NCI-H510A treated with DMSO at 0.1 percent for 48 hours (cell line): ENCODE data around the gene TMEM9.
A peak's percentile ranks its signal among the peaks of the same experiment; 100 is the strongest.

Experiments
- DNase-seq: peaks from one replicate; lab custom pipeline; 2025; lab: John Stamatoyannopoulos, UW

The TMEM9 gene

GRCh38 chr1:201154389-201155165 lies at the start of gene TMEM9:
TMEM9 (minus strand) TSS chr1:201154474; CDS start chr1:201153923, 551 bp downstream.
- DNase-seq, result peak; percentile 89

GRCh38 chr1:201198598-201198997 lies 44.3 kb upstream of the TMEM9 start:
- no peak for DNase-seq

GRCh38 chr1:201194046-201194445 lies 39.8 kb upstream of the TMEM9 start:
- DNase-seq, result no peak

- DNase-seq, result no peak
Measured at GRCh38 chr1:201192261-201192788, 38.1 kb upstream of the TMEM9 start.

GRCh38 chr1:201191653-201192260 lies 37.5 kb upstream of the TMEM9 start:
- DNase-seq, result no peak

GRCh38 chr1:201190624-201191051 lies 36.4 kb upstream of the TMEM9 start, which contains the start of gene IGFN1:
IGFN1 (plus strand) TSS chr1:201190824; CDS start chr1:201193294, 2,470 bp downstream.
- DNase-seq, result peak; percentile 86

GRCh38 chr1:201190005-201190404 lies 35.7 kb upstream of the TMEM9 start:
- no peak for DNase-seq

GRCh38 chr1:201189085-201189484 lies 34.8 kb upstream of the TMEM9 start:
- DNase-seq, result no peak

GRCh38 chr1:201186192-201186591 lies 31.9 kb upstream of the TMEM9 start:
- no peak for DNase-seq

GRCh38 chr1:201185527-201186128 lies 31.4 kb upstream of the TMEM9 start:
- DNase-seq, result no peak

- no peak for DNase-seq
Measured at GRCh38 chr1:201185123-201185453, 30.8 kb upstream of the TMEM9 start.

- peak; percentile 64 for DNase-seq
Measured at GRCh38 chr1:201184307-201185122, 30.2 kb upstream of the TMEM9 start.

- DNase-seq, result no peak
Measured at GRCh38 chr1:201183753-201184152, 29.5 kb upstream of the TMEM9 start.

GRCh38 chr1:201183209-201183608 lies 28.9 kb upstream of the TMEM9 start:
- no peak for DNase-seq

GRCh38 chr1:201181726-201182125 lies 27.5 kb upstream of the TMEM9 start:
- DNase-seq, result peak; percentile 50

GRCh38 chr1:201181323-201181722 lies 27.0 kb upstream of the TMEM9 start:
- DNase-seq, result no peak

GRCh38 chr1:201180901-201181300 lies 26.6 kb upstream of the TMEM9 start:
- DNase-seq, result no peak

GRCh38 chr1:201180141-201180540 lies 25.9 kb upstream of the TMEM9 start:
- DNase-seq, result no peak

- DNase-seq, result no peak
Measured at GRCh38 chr1:201178718-201179117, 24.4 kb upstream of the TMEM9 start.

GRCh38 chr1:201176940-201177339 lies 22.7 kb upstream of the TMEM9 start:
- DNase-seq, result no peak

GRCh38 chr1:201175820-201176500 lies 21.7 kb upstream of the TMEM9 start:
- DNase-seq, result no peak
